Thyroid gland (tissue), 4 donors: ENCODE results near the gene SPTBN4. TPM values are rescaled to one million over a fixed set of nuclear protein-coding genes. Genes with fewer than 3 reads are reported as not detected.

Source experiments
- DNase-seq, 2 donors: peaks; one replicate each; pipeline ENCODE4 v3.0.0-alpha.2; 2019
- H3K27ac ChIP-seq, 3 donors: fragments of 200-600 bp; sonication (generic); 1 replicate in 2 of 3; 2 replicates in 1 of 3; pipeline ENCODE4 v1.5.1; 2016 to 2019; ENCODE audit warnings: mild to moderate bottlenecking in 1 of 3, moderate library complexity in 1 of 3
- H3K27me3 ChIP-seq: fragments of 200-600 bp; sonication (generic); one replicate; pipeline ENCODE4 v1.5.1; 2019
- H3K36me3 ChIP-seq, 2 donors: fragments of 200-600 bp; sonication (generic); one replicate each; pipeline ENCODE4 v1.5.1; 2016 to 2019
- H3K4me1 ChIP-seq, 2 donors: fragments of 200-600 bp; sonication (generic); one replicate each; pipeline ENCODE4 v1.5.1; 2017 to 2019
- H3K4me3 ChIP-seq, 3 donors: fragments of 200-600 bp; sonication (generic); replicated peaks in 1 of 3; 1 replicate in 2 of 3; 2 replicates in 1 of 3; pipeline ENCODE4 v1.5.1; 2016; ENCODE audit warnings: mild to moderate bottlenecking in 1 of 3
- H3K9me3 ChIP-seq: fragments of 200-600 bp; sonication (generic); one replicate; pipeline ENCODE4 v1.5.1; 2017
- CTCF ChIP-seq, 6 experiments: fragments of 200-600 bp in 3 of 6; fragments of 450-650 bp in 3 of 6; sonication (generic) in 3 of 6; IDR thresholded peaks; one replicate each; pipeline ENCODE4 v1.5.1; 2016 to 2019; ENCODE audit warnings: antibody characterized with exemption in 6 of 6, mild to moderate bottlenecking in 2 of 6, inconsistent platforms in 1 of 6, moderate library complexity in 1 of 6
- POLR2A ChIP-seq, 2 donors: fragments of 450-650 bp; IDR thresholded peaks; one replicate each; pipeline ENCODE4 v1.6.1; 2017; ENCODE audit warnings: antibody characterized with exemption in 2 of 2, mild to moderate bottlenecking in 2 of 2, moderate library complexity in 1 of 2
- WGBS, 2 donors: methylation state at CpG; one replicate each; pipeline ENCODE4 v1.1.5; 2017; 5-methylcytosine and 5-hydroxymethylcytosine counted together
- intact Hi-C: fragments of 100-400 bp; cut with DNase I; formaldehyde crosslinking; loops from one replicate; pipeline ENCODE4 v1.15.1; 2023
- total RNA-seq, 4 donors: library from RNA; depleted of rRNA; stranded (reverse); fragments of >200 nt; gene quantifications; one replicate each; pipeline ENCODE4 v1.2.3, GENCODE V29; 2016

SPTBN4 gene
- total RNA-seq, 4 donors from 2014 or later, result 0.67 to 2.7 (median 1.0) TPM

- peaks cover 5 to 16% of the 10 kb centered on the region in 2 donors for H3K36me3 ChIP-seq
- peak; percentile 94 to 96 for DNase-seq
- TF ChIP-seq CTCF (IDR thresholded peaks at IDR 0.05) (no peak), POLR2A (IDR thresholded peaks at IDR 0.05) (peak in 1 of 2 donors; percentile 63)
- no peaks in the 10 kb centered on the region for H3K9me3 ChIP-seq
- WGBS, 2 donors, result 1 to 3% methylated on average over 42 to 51 of the region's 55 CpGs
- H3K4me1 ChIP-seq, result peaks cover 6 to 10% of the 10 kb centered on the region in 2 donors
- H3K4me3 ChIP-seq, result peak within 1 kb of the TSS; percentile 54 to 83 (median 75)
- intact Hi-C loops, result no loop called here
- no peaks in the 10 kb centered on the region for H3K27me3 ChIP-seq
- H3K27ac ChIP-seq, result peak within 1 kb of the TSS; percentile 58 to 67 (median 66)
These were observed 110.0 kb downstream of the SPTBN4 start, which contains the start of gene SHKBP1 for GRCh38 chr19:40576585-40577451. SHKBP1 (plus strand) TSS chr19:40576873; CDS start chr19:40576900, 27 bp downstream.

- Histone ChIP-seq H3K27ac (no peak overlapping the region), H3K36me3 (peaks cover 8 to 23% of the 10 kb centered on the region in 2 donors), H3K4me3 (no peak overlapping the region), H3K27me3 (no peaks in the 10 kb centered on the region), H3K4me1 (peaks cover 6 to 10% of the 10 kb centered on the region in 2 donors), H3K9me3 (no peaks in the 10 kb centered on the region)
- WGBS, 2 donors, result 89 to 90% methylated on average over 12 of the region's 12 CpGs
- no peak for DNase-seq
- intact Hi-C loops, result no loop called here
- TF ChIP-seq CTCF (IDR thresholded peaks at IDR 0.05) (no peak), POLR2A (IDR thresholded peaks at IDR 0.05) (no peak)
These were observed 111.7 kb downstream of the SPTBN4 start for GRCh38 chr19:40578442-40578908.

DNA sequence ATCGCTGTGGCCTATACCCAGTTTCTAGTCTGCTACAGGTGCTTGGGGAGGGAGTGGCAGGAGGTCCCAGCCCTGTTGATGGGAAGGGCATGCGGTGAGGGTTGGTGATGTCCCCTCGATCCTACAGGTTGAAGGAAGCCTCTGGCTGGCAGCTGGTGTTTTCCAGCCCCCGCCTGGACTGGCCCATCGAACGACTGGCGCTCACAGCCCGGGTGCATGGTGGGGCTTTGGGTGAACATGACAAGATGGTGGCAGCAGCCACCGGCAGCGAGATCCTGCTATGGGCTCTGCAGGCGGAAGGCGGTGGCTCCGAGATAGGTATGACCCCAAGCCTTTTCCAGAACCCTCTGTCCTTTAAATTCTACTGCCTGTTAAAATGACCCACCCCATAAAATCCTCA, 113.8 kb downstream of the SPTBN4 start:
- no peaks in the 10 kb centered on the region for H3K9me3 ChIP-seq
- peaks cover 16 to 25% of the 10 kb centered on the region in 2 donors for H3K36me3 ChIP-seq
- 95 to 99% methylated on average over 12 to 13 of the region's 13 CpGs for WGBS, 2 donors
- H3K27me3 ChIP-seq, result no peaks in the 10 kb centered on the region
- TF ChIP-seq CTCF (IDR thresholded peaks at IDR 0.05), result no peak
- TF ChIP-seq POLR2A (IDR thresholded peaks at IDR 0.05), result no peak
- DNase-seq, result no peak
- intact Hi-C loops, result no loop called here
- H3K27ac ChIP-seq, result no peak overlapping the region
- no peak overlapping the region for H3K4me3 ChIP-seq
- peaks cover 6 to 10% of the 10 kb centered on the region in 2 donors for H3K4me1 ChIP-seq

- Histone ChIP-seq H3K4me3 (no peak overlapping the region), H3K9me3 (no peaks in the 10 kb centered on the region), H3K36me3 (peaks cover 16 to 25% of the 10 kb centered on the region in 2 donors), H3K4me1 (peaks cover 6 to 10% of the 10 kb centered on the region in 2 donors), H3K27me3 (no peaks in the 10 kb centered on the region), H3K27ac (no peak overlapping the region)
- DNase-seq, result no peak
- no peak for TF ChIP-seq CTCF (IDR thresholded peaks at IDR 0.05)
- no peak for TF ChIP-seq POLR2A (IDR thresholded peaks at IDR 0.05)
- WGBS, 2 donors, result 96 to 97% methylated on average over 5 of the region's 5 CpGs
- intact Hi-C loops, result no loop called here
These were observed 114.7 kb downstream of the SPTBN4 start for GRCh38 chr19:40581531-40581930.

GRCh38 chr19:40582467-40582866, 115.7 kb downstream of the SPTBN4 start:
- intact Hi-C loops, result no loop called here
- no peaks in the 10 kb centered on the region for H3K27me3 ChIP-seq
- H3K9me3 ChIP-seq, result no peaks in the 10 kb centered on the region
- WGBS, 2 donors, result 97% methylated on average over 2 of the region's 2 CpGs
- no peak overlapping the region for H3K27ac ChIP-seq
- DNase-seq, result no peak
- TF ChIP-seq CTCF (IDR thresholded peaks at IDR 0.05) (no peak), POLR2A (IDR thresholded peaks at IDR 0.05) (no peak)
- peaks cover 2 to 7% of the 10 kb centered on the region in 2 donors for H3K4me1 ChIP-seq
- no peak overlapping the region for H3K4me3 ChIP-seq
- peaks cover 16 to 25% of the 10 kb centered on the region in 2 donors for H3K36me3 ChIP-seq
